A673 (cell line): ENCODE measurements around the gene KCNJ10. TPM values are rescaled to one million over a fixed set of nuclear protein-coding genes. Genes with fewer than 3 reads are reported as not detected.

Experiments used
- Bru-seq: library from RNA; stranded (reverse); fragments of 400-500 nt; gene quantifications from one replicate; lab custom pipeline; 2021; lab: Mats Ljungman, UMichigan
- BruChase-seq, 2 experiments: library from RNA; stranded (reverse); fragments of 400-500 nt; gene quantifications; one replicate each; lab custom pipeline; 2021; lab: Mats Ljungman, UMichigan
- BruUV-seq: library from RNA; stranded (reverse); fragments of 400-500 nt; replicated peaks from 2 replicates; lab custom pipeline; 2021; lab: Mats Ljungman, UMichigan
- CTCF ChIA-PET: fragments of 300-600 bp; sonication (Branson Sonifier 250); formaldehyde crosslinking; loops from one replicate; lab custom pipeline; 2022; ENCODE audit warnings: antibody characterized with exemption; lab: Charles Lee
- POLR2A ChIA-PET: fragments of 300-600 bp; sonication (Branson Sonifier 250); formaldehyde crosslinking; loops from one replicate; lab custom pipeline; 2022; ENCODE audit warnings: antibody characterized with exemption; ENCODE audit not compliant: low non-redundant PET; lab: Charles Lee
- DNase-seq: peaks from one replicate; pipeline ENCODE4 v3.0.0-alpha.2; 2015; ENCODE audit warnings: low spot score
- H3K27ac ChIP-seq: fragments of 200-600 bp; sonication (generic); 2 replicates; pipeline ENCODE4 v1.5.1; 2016; ENCODE audit warnings: mixed run types, low read depth, mild to moderate bottlenecking, mixed read lengths, antibody characterized with exemption, low read length; ENCODE audit not compliant: poor library complexity, severe bottlenecking
- H3K27me3 ChIP-seq: fragments of 200-600 bp; sonication (generic); replicated peaks from 2 replicates; pipeline ENCODE4 v1.6.1; 2017; ENCODE audit warnings: mixed run types, low read depth, mild to moderate bottlenecking, mixed read lengths, antibody characterized with exemption, low read length; ENCODE audit not compliant: insufficient read depth, poor library complexity
- H3K36me3 ChIP-seq: fragments of 200-600 bp; sonication (generic); 2 replicates; pipeline ENCODE4 v1.6.1; 2016; ENCODE audit warnings: mixed run types, mild to moderate bottlenecking, mixed read lengths, antibody characterized with exemption, low read length; ENCODE audit not compliant: insufficient read depth, poor library complexity, severe bottlenecking
- H3K4me1 ChIP-seq: fragments of 200-600 bp; sonication (generic); 2 replicates; pipeline ENCODE4 v1.6.1; 2017; ENCODE audit warnings: mixed run types, mild to moderate bottlenecking, mixed read lengths, antibody characterized with exemption, low read length; ENCODE audit not compliant: insufficient read depth, poor library complexity, severe bottlenecking
- H3K4me3 ChIP-seq: fragments of 200-600 bp; sonication (generic); 2 replicates; pipeline ENCODE4 v1.5.1; 2016; ENCODE audit warnings: low read depth, mixed run types, mild to moderate bottlenecking, mixed read lengths, low read length; ENCODE audit not compliant: poor library complexity, severe bottlenecking
- H3K9me3 ChIP-seq: fragments of 200-600 bp; sonication (generic); 2 replicates; pipeline ENCODE4 v1.6.1; 2016; ENCODE audit warnings: mixed run types, low read depth, mild to moderate bottlenecking, mixed read lengths, antibody characterized with exemption, low read length; ENCODE audit not compliant: poor library complexity, severe bottlenecking
- EZH2 ChIP-seq: fragments of 200-600 bp; sonication (generic); IDR thresholded peaks from 2 replicates; pipeline ENCODE4 v1.6.1; 2017; ENCODE audit warnings: borderline replicate concordance, low read depth, mild to moderate bottlenecking, mixed read lengths, antibody characterized with exemption, low read length; ENCODE audit not compliant: poor library complexity, severe bottlenecking
- intact Hi-C: fragments of 100-400 bp; cut with micrococcal nuclease; formaldehyde crosslinking; loops from one replicate; pipeline ENCODE4 v1.10.0; 2022; ENCODE audit not compliant: unreplicated experiment
- long read RNA-seq: library from polyadenylated mRNA; stranded (forward); transcript quantifications from one replicate; pipeline ENCODE4 v2.0.0, GENCODE V29; 2022
- total RNA-seq: library from RNA; stranded (reverse); gene quantifications from 2 replicates; pipeline ENCODE4 v1.2.3, GENCODE V29; 2021
- TF ChIP-seq, protein P1 (sequence below): fragments of 300-800, 200-600 bp; sonication (generic); conservative IDR thresholded peaks from 2 replicates; pipeline ENCODE4 v1.5.1; 2017; ENCODE audit warnings: low read depth, mild to moderate bottlenecking, antibody characterized with exemption, low read length, moderate library complexity, mixed read lengths

Gene KCNJ10
- not detected in 2 replicates for total RNA-seq
- Bru-seq, nascent RNA = percentile 18 among the genes with signal in this experiment
- BruChase-seq, experiment 1, labeled RNA remaining after a 2-hour chase = percentile 19 among the genes with signal in this experiment
- percentile 19 among the genes with signal in this experiment for BruChase-seq, experiment 2, labeled RNA remaining after a 6-hour chase
- long read RNA-seq, partial matches to known transcripts = 0 of 1 reads
- long read RNA-seq, other reads (novel, unspliced or antisense) = 1 of 1 reads

DNA sequence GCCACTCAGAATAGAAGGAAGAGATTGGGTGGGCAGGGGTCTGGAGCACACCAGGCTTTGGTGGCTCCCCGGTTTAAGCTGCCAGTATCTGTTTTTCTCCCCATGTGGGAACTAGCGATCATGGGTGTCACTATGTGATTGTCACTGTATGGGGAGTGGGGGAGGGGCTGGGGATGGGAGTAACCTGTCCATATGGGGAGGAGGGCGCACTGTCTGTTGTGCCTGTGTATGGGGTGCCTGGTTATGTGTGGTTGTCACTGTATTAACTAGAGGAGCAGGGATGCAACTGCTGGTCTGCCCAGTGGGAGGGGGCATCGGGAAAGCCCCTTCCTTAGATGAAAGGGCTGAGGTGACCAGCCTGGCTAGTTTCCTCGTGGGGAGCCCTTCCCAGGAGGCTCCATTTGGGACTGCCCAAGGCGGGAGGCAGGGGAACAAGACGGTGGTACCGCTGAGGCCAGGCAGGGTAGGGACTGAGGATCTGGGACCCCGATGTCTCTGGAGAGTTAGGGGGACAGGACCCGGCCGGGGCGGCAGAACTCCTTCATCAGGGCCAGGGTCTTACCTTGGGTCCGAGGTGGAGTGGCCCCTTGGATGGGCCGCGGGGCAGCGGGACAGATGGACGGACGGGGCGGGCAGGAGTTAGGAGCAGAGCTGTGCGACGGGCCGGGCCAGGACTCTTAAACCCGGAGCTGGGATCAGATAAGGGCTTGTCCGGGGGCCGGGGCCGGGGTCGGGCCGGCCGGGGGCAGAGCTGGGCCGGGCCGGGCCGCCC is at the start of gene KCNJ10:
Gene KCNJ10, minus strand, starts transcription at position 701 of the 772 bp plus-strand sequence. CDS start 27,628 bp downstream, outside the sequence.
- Histone ChIP-seq H3K9me3 (no peaks in the 10 kb centered on the region), H3K27me3 (peaks cover 11% of the 10 kb centered on the region), H3K4me1 (no peaks in the 10 kb centered on the region), H3K36me3 (no peaks in the 10 kb centered on the region), H3K27ac (no peak within 1 kb of the TSS), H3K4me3 (peak within 1 kb of the TSS; percentile 47)
- CTCF ChIA-PET = interaction anchor here (0.8 to 1.0 kb wide), 2 partner anchors 9 to 16 kb away, joined by 3 read pairs; no protein-coding TSS in a partner anchor
- no peak for TF ChIP-seq EZH2
- TF ChIP-seq, protein P1, sequence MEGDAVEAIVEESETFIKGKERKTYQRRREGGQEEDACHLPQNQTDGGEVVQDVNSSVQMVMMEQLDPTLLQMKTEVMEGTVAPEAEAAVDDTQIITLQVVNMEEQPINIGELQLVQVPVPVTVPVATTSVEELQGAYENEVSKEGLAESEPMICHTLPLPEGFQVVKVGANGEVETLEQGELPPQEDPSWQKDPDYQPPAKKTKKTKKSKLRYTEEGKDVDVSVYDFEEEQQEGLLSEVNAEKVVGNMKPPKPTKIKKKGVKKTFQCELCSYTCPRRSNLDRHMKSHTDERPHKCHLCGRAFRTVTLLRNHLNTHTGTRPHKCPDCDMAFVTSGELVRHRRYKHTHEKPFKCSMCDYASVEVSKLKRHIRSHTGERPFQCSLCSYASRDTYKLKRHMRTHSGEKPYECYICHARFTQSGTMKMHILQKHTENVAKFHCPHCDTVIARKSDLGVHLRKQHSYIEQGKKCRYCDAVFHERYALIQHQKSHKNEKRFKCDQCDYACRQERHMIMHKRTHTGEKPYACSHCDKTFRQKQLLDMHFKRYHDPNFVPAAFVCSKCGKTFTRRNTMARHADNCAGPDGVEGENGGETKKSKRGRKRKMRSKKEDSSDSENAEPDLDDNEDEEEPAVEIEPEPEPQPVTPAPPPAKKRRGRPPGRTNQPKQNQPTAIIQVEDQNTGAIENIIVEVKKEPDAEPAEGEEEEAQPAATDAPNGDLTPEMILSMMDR = no peak
- POLR2A ChIA-PET = no interaction called here
- no peak for DNase-seq
- intact Hi-C loops = no loop called here
- BruUV-seq = no TSS peak

- intact Hi-C loops = no loop called here
- CTCF ChIA-PET = no interaction called here
- no peak overlapping the region for H3K4me3 ChIP-seq
Measured at GRCh38 chr1:160118928-160119327, 49.0 kb upstream of the KCNJ10 start.

DNA sequence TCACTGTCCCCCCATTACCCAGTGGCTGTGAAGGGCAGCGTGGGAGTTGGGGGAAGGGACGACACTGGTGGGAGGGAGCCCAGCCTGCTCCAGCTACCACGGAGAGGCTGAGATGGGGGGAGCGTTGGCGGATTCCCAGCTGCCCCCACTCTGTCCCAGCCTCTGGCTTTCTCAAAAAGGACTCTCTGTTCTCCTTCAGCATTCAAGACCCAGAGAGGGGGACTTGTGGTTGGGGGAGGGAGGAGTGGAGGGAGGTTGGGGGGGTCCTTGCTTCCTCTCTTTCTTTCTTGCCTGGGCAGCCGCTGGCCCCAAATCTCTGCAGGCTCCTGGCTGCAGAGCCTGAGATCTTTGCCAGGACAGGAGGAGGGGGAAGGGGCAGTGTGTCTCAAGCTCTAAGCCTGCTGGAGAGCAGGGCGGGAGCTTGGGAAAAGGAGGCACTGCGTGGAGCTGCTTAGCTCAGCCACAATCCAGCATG is 47.8 kb upstream of the KCNJ10 start:
- Histone ChIP-seq H3K9me3 (no peaks in the 10 kb centered on the region), H3K4me1 (no peaks in the 10 kb centered on the region), H3K4me3 (no peak overlapping the region), H3K27me3 (no peaks in the 10 kb centered on the region), H3K36me3 (no peaks in the 10 kb centered on the region), H3K27ac (no peak overlapping the region)
- ChIA-PET CTCF (no interaction called here), POLR2A (no interaction called here)
- TF ChIP-seq, protein P1 = no peak
- TF ChIP-seq EZH2 = no peak
- DNase-seq = no peak
- no TSS peak for BruUV-seq
- intact Hi-C loops = no loop called here

More at GRCh38 chr1:160118928-160119327, 49.0 kb upstream of the KCNJ10 start:
- H3K36me3 ChIP-seq = no peaks in the 10 kb centered on the region
- POLR2A ChIA-PET = no interaction called here
- no peaks in the 10 kb centered on the region for H3K27me3 ChIP-seq
- no peak for TF ChIP-seq EZH2
- TF ChIP-seq, protein P1 = no peak
- no peaks in the 10 kb centered on the region for H3K9me3 ChIP-seq
- DNase-seq = no peak
- no TSS peak for BruUV-seq
- H3K27ac ChIP-seq = no peak overlapping the region
- H3K4me1 ChIP-seq = no peaks in the 10 kb centered on the region
